ENCODE measurements around the gene EFHD2.
A peak's percentile ranks its signal among the peaks of the same experiment; 100 is the strongest.
"Not testable (repeated sequence)": the region's sequence is repeated elsewhere in the genome, so short reads cannot be mapped to it uniquely, and the experiment has no call there.

Gene EFHD2

DNA sequence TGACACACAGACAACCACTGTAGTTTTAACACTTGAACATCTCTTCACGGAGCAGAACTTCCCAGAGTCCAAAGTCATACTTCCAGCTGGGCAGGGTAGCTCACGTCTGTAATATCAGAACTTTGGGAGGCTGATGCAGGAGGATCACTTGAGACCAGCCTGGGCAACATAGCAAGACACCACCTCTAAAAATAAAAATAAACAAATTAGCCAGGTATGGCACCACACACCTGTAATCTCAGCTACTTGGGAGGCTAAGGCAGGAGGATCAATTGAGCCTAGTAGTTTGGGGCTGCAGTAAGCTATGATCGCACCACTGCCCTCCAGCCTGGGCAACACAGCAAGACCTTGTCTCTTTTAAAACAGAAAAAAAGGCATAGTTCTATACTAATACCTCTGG is 24.3 kb upstream of the EFHD2 start:
- no peaks in the 10 kb centered on the region for H3K27me3 ChIP-seq
- no peak for TF ChIP-seq CTCF (IDR thresholded peaks at IDR 0.05)
- intact Hi-C loops (cut with DNase I; ENCODE audit: low total_unique reads) = no loop called here
- peaks cover 0 to 14% (median 5%) of the 10 kb centered on the region in 4 donors for H3K4me1 ChIP-seq
- no peaks in the 10 kb centered on the region for H3K36me3 ChIP-seq
- H3K9me3 ChIP-seq = no peaks in the 10 kb centered on the region
- no peak overlapping the region for H3K27ac ChIP-seq
- H3K4me3 ChIP-seq = no peak overlapping the region
- DNase-seq = no peak

- H3K4me3 ChIP-seq = no peak overlapping the region
- DNase-seq = no peak
These were observed 23.4 kb upstream of the EFHD2 start for GRCh38 chr1:15386164-15386749.

GRCh38 chr1:15388201-15388880 is 21.3 kb upstream of the EFHD2 start:
- no peaks in the 10 kb centered on the region for H3K36me3 ChIP-seq
- DNase-seq = no peak
- no peak overlapping the region for H3K4me3 ChIP-seq
- no peak overlapping the region for H3K27ac ChIP-seq
- H3K27me3 ChIP-seq = no peaks in the 10 kb centered on the region
- intact Hi-C loops (cut with DNase I; ENCODE audit: low total_unique reads) = no loop called here
- H3K4me1 ChIP-seq = peaks cover 0 to 14% (median 5%) of the 10 kb centered on the region in 4 donors
- no peaks in the 10 kb centered on the region for H3K9me3 ChIP-seq
- no peak for TF ChIP-seq CTCF (IDR thresholded peaks at IDR 0.05)

More at GRCh38 chr1:15386164-15386749, 23.4 kb upstream of the EFHD2 start:
- intact Hi-C loops (cut with DNase I; ENCODE audit: low total_unique reads) = no loop called here
- H3K4me1 ChIP-seq = peaks cover 0 to 14% (median 5%) of the 10 kb centered on the region in 4 donors
- H3K36me3 ChIP-seq = no peaks in the 10 kb centered on the region
- no peaks in the 10 kb centered on the region for H3K27me3 ChIP-seq
- H3K9me3 ChIP-seq = no peaks in the 10 kb centered on the region
- TF ChIP-seq CTCF (IDR thresholded peaks at IDR 0.05) = no peak
- H3K27ac ChIP-seq = no peak overlapping the region

- H3K27me3 ChIP-seq; H3K9me3 ChIP-seq; H3K4me3 ChIP-seq; intact Hi-C loops (cut with DNase I; ENCODE audit: low total_unique reads); H3K36me3 ChIP-seq: not testable (repeated sequence)
- peak in 1 of 2 donors; percentile 74 for DNase-seq
- H3K27ac ChIP-seq = peak overlapping the region in 1 of 2 donors; percentile 36
- H3K4me1 ChIP-seq = peaks cover 0 to 14% (median 5%) of the 10 kb centered on the region in 4 donors
These were observed 19.9 kb upstream of the EFHD2 start for GRCh38 chr1:15389828-15390227.

DNA sequence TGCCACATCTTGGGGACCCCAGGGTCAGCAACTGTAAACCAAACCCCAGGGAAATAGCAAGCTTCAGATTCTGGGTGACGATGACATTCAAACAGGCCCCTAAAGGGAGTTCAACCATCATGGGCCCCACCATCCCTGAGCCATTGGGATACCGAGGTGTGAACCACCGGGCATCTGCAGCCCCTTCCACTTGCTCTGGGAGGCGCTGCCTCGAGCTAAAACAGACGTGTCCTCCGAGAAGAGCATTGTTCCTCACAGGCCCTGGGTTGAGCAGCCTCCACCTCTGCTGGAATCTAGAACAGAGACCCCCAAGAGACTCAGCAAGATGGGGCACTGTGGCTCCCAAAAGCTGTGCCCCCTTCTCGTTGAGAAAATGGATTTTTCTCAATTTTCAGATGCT is 19.0 kb upstream of the EFHD2 start:
- H3K27me3 ChIP-seq = no peaks in the 10 kb centered on the region
- intact Hi-C loops (cut with DNase I; ENCODE audit: low total_unique reads) = no loop called here
- peaks cover 0 to 14% (median 5%) of the 10 kb centered on the region in 4 donors for H3K4me1 ChIP-seq
- TF ChIP-seq CTCF (IDR thresholded peaks at IDR 0.05) = no peak
- no peak for DNase-seq
- H3K4me3 ChIP-seq = no peak overlapping the region
- H3K27ac ChIP-seq = no peak overlapping the region
- no peaks in the 10 kb centered on the region for H3K9me3 ChIP-seq
- H3K36me3 ChIP-seq = no peaks in the 10 kb centered on the region

DNA sequence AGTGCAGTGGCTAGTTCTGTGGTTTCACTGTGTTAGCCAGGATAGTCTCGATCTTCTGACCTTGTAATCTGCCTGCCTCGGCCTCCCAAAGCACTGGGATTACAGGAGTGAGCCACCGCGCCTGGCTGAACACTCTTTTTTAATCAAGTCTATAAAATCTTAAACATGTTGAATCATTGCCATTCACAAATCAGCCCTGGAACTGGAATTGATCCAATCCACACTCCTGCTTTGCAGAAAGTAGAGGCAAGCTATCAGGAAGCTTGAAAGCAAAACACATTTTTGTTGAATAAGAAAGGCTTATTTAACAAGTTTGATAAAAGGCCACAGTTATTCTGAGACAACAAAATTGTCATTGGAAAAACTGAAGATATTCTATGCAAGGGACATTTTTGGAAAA is 18.3 kb upstream of the EFHD2 start:
- no peaks in the 10 kb centered on the region for H3K36me3 ChIP-seq
- no peak overlapping the region for H3K27ac ChIP-seq
- TF ChIP-seq CTCF (IDR thresholded peaks at IDR 0.05) = no peak
- no peak overlapping the region for H3K4me3 ChIP-seq
- H3K27me3 ChIP-seq = no peaks in the 10 kb centered on the region
- peaks cover 0 to 9% (median 2%) of the 10 kb centered on the region in 4 donors for H3K4me1 ChIP-seq
- DNase-seq = no peak
- intact Hi-C loops (cut with DNase I; ENCODE audit: low total_unique reads) = no loop called here
- H3K9me3 ChIP-seq = no peaks in the 10 kb centered on the region

Measured in tibial artery (tissue), 4 donors.